ENCODE results near the gene PRKAG2. TPM values are rescaled to one million over a fixed set of nuclear protein-coding genes. Genes with fewer than 3 reads are reported as not detected.

Gene PRKAG2
- total RNA-seq, 1 donor from 2014 or later, result 35.4 TPM

DNA sequence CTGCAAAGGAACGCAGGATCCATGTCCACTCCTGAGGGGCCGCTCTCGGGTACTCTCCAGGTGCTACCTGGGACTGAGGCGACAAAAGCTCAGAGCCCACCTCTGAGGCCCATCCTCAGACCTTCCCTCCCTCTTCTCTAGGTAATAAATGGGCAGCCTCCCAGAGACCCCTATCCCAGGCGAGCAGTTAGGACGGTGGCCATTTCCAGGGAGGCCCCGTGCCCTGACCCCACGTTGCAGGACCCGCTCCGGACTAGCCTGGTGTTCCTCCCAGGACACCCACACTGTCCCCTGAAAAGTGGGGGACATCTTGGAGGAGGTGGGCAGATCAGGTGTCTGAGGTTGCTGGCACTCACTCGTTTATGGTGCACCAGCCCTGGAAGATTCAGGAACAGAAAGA lies 44.3 kb downstream of the PRKAG2 start:
- intact Hi-C loops (cut with DNase I), result no loop called here
- H3K27ac ChIP-seq, result no peak overlapping the region
- DNase-seq, result peak; percentile 40
- no peaks in the 10 kb centered on the region for H3K9me3 ChIP-seq
- peaks cover 5% of the 10 kb centered on the region for H3K4me1 ChIP-seq
- TF ChIP-seq, protein P1, sequence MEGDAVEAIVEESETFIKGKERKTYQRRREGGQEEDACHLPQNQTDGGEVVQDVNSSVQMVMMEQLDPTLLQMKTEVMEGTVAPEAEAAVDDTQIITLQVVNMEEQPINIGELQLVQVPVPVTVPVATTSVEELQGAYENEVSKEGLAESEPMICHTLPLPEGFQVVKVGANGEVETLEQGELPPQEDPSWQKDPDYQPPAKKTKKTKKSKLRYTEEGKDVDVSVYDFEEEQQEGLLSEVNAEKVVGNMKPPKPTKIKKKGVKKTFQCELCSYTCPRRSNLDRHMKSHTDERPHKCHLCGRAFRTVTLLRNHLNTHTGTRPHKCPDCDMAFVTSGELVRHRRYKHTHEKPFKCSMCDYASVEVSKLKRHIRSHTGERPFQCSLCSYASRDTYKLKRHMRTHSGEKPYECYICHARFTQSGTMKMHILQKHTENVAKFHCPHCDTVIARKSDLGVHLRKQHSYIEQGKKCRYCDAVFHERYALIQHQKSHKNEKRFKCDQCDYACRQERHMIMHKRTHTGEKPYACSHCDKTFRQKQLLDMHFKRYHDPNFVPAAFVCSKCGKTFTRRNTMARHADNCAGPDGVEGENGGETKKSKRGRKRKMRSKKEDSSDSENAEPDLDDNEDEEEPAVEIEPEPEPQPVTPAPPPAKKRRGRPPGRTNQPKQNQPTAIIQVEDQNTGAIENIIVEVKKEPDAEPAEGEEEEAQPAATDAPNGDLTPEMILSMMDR (IDR thresholded peaks at IDR 0.05), result no peak
- peaks cover 5% of the 10 kb centered on the region for H3K36me3 ChIP-seq
- ATAC-seq, result peak in 1 of 2 donors; percentile 6
- no peaks in the 10 kb centered on the region for H3K27me3 ChIP-seq (ENCODE audit: low read depth)
- no peak overlapping the region for H3K4me3 ChIP-seq

GRCh38 chr7:151832138-151832537 lies 44.8 kb downstream of the PRKAG2 start:
- H3K27me3 ChIP-seq (ENCODE audit: low read depth), result no peaks in the 10 kb centered on the region
- no peak overlapping the region for H3K4me3 ChIP-seq
- DNase-seq (peak; percentile 20), ATAC-seq (no peak)
- peaks cover 5% of the 10 kb centered on the region for H3K36me3 ChIP-seq
- no peak overlapping the region for H3K27ac ChIP-seq
- peaks cover under 1% of the 10 kb centered on the region for H3K4me1 ChIP-seq
- no peaks in the 10 kb centered on the region for H3K9me3 ChIP-seq
- TF ChIP-seq, protein P1 (IDR thresholded peaks at IDR 0.05), result no peak
- intact Hi-C loops (cut with DNase I), result no loop called here

DNA sequence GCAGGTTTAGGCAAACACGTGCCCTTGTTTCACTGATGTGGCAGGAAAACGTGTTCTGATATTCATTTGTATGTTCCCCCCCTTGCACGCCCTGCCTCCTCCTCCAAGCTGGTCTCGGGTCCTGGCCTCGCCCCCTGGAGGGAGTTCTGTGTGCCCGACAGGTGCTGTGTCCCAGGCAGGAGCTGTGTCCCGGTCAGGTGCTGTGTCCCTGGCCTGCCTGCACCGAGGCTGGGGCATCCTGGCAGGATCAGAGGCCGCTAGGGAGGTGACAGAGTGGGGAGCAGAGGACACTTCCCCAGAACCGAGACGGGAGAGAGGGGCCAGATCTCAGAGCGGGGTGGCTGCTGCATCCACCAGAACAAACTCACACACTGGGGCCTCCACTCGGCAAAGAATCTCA lies 45.3 kb downstream of the PRKAG2 start:
- H3K4me3 ChIP-seq, result no peak overlapping the region
- DNase-seq (peak; percentile 18), ATAC-seq (no peak)
- H3K36me3 ChIP-seq, result peaks cover 5% of the 10 kb centered on the region
- no peak overlapping the region for H3K27ac ChIP-seq
- H3K4me1 ChIP-seq, result no peaks in the 10 kb centered on the region
- TF ChIP-seq, protein P1 (IDR thresholded peaks at IDR 0.05), result no peak
- H3K27me3 ChIP-seq (ENCODE audit: low read depth), result no peaks in the 10 kb centered on the region
- intact Hi-C loops (cut with DNase I), result no loop called here
- no peaks in the 10 kb centered on the region for H3K9me3 ChIP-seq

- peak in 1 of 2 donors; percentile 18 for ATAC-seq
- Histone ChIP-seq H3K27me3 (ENCODE audit: low read depth) (no peaks in the 10 kb centered on the region), H3K9me3 (no peaks in the 10 kb centered on the region), H3K4me1 (peaks cover 6% of the 10 kb centered on the region), H3K36me3 (peaks cover 5% of the 10 kb centered on the region), H3K27ac (no peak overlapping the region), H3K4me3 (no peak overlapping the region)
- TF ChIP-seq, protein P1 (IDR thresholded peaks at IDR 0.05), result no peak
- peak; percentile 36 for DNase-seq
- intact Hi-C loops (cut with DNase I), result no loop called here
Observed at GRCh38 chr7:151830121-151830830, 46.6 kb downstream of the PRKAG2 start.

- Histone ChIP-seq H3K27me3 (ENCODE audit: low read depth) (no peaks in the 10 kb centered on the region), H3K9me3 (no peaks in the 10 kb centered on the region), H3K27ac (no peak overlapping the region), H3K4me1 (peaks cover 9% of the 10 kb centered on the region), H3K36me3 (peaks cover 5% of the 10 kb centered on the region), H3K4me3 (no peak overlapping the region)
- DNase-seq (peak; percentile 26), ATAC-seq (no peak)
- intact Hi-C loops (cut with DNase I), result no loop called here
- TF ChIP-seq, protein P1 (IDR thresholded peaks at IDR 0.05), result no peak
Observed at GRCh38 chr7:151829707-151830106, 47.2 kb downstream of the PRKAG2 start.

Data from lower lobe of right lung (tissue), 2 donors.